Raji (cell line): ENCODE measurements around the gene UHRF1.

Source experiments
- POLR2A ChIP-seq: IDR thresholded peaks from 2 replicates; pipeline ENCODE4 v1.6.1; 2011; ENCODE audit warnings: low read depth, low read length, control low read depth; ENCODE audit not compliant: insufficient read depth

The UHRF1 gene

GRCh38 chr19:4891066-4891465, 18.2 kb upstream of the UHRF1 start:
- TF ChIP-seq POLR2A, result no peak

- no peak for TF ChIP-seq POLR2A
Observed at GRCh38 chr19:4896372-4896771, 12.9 kb upstream of the UHRF1 start.

GRCh38 chr19:4897146-4897545, 12.2 kb upstream of the UHRF1 start:
- TF ChIP-seq POLR2A, result no peak

GRCh38 chr19:4902796-4903195, 6.5 kb upstream of the UHRF1 start, which contains the start of gene ARRDC5:
Gene ARRDC5 (minus strand): TSS chr19:4902896. CDS start chr19:4902825, 71 bp downstream.
- TF ChIP-seq POLR2A, result no peak

- no peak for TF ChIP-seq POLR2A
Observed at GRCh38 chr19:4904481-4904880, 4.8 kb upstream of the UHRF1 start.

GRCh38 chr19:4906963-4907362, 2.3 kb upstream of the UHRF1 start:
- no peak for TF ChIP-seq POLR2A

GRCh38 chr19:4908360-4908759, 941 bp upstream of the UHRF1 start:
- no peak for TF ChIP-seq POLR2A

GRCh38 chr19:4908781-4909155, 533 bp upstream of the UHRF1 start:
- TF ChIP-seq POLR2A, result no peak

- TF ChIP-seq POLR2A, result no peak
Observed at GRCh38 chr19:4909897-4910593, 744 bp downstream of the UHRF1 start.

- TF ChIP-seq POLR2A, result no peak
Observed at GRCh38 chr19:4910594-4911281, 1.4 kb downstream of the UHRF1 start.

- no peak for TF ChIP-seq POLR2A
Observed at GRCh38 chr19:4911314-4911713, 2.0 kb downstream of the UHRF1 start.

GRCh38 chr19:4911786-4912672, 2.7 kb downstream of the UHRF1 start:
- TF ChIP-seq POLR2A, result no peak

- no peak for TF ChIP-seq POLR2A
Observed at GRCh38 chr19:4913996-4914735, 4.9 kb downstream of the UHRF1 start.

GRCh38 chr19:4914736-4915501, 5.6 kb downstream of the UHRF1 start:
- TF ChIP-seq POLR2A, result no peak
